Measurements from ENCODE around the gene TCAP. TPM values are rescaled to one million over a fixed set of nuclear protein-coding genes. Genes with fewer than 3 reads are reported as not detected.

TCAP gene
- total and polyA plus RNA-seq, 10 of the 15 experiments (the other 5 are each of a cell fraction or from before 2014, with no cell fraction given) = 0.17 to 1.0 (median 0.36) TPM; not detected in 3

- 40% methylated on average over 6 of the region's 6 CpGs for WGBS (ENCODE audit: insufficient coverage, insufficient replicate concordance, low lambda C conversion rate, missing lambda C conversion rate)
- no peak overlapping the region for H3K27ac ChIP-seq (ENCODE audit: control insufficient read depth, insufficient read depth)
- DNase-seq (ENCODE audit: low read depth, low spot score) (no peak), ATAC-seq (no peak), FAIRE-seq (no peak)
- H2AFZ ChIP-seq (ENCODE audit: control insufficient read depth, low read depth, low read length) = no peak overlapping the region
- H3K27me3 ChIP-seq (replicated peaks in 1 of 2; ENCODE audit: control insufficient read depth in 2 of 2, insufficient read depth in 2 of 2, low read length in 1 of 2) = peaks cover 5 to 6% of the 10 kb centered on the region in 2 experiments
- no TSS peak for BruUV-seq (replicated peaks)
- no peaks in the 10 kb centered on the region for H3K36me3 ChIP-seq (ENCODE audit: control insufficient read depth in 2 of 2, insufficient read depth in 2 of 2, low read length in 1 of 2)
- no peak overlapping the region for H3K4me2 ChIP-seq (ENCODE audit: control insufficient read depth, insufficient read depth)
- H3K4me1 ChIP-seq (ENCODE audit: control insufficient read depth, insufficient read depth, low read length) = peaks cover 3% of the 10 kb centered on the region
- H4K20me1 ChIP-seq (ENCODE audit: control insufficient read depth, insufficient read depth) = no peaks in the 10 kb centered on the region
- H3K9ac ChIP-seq (ENCODE audit: control insufficient read depth, insufficient read depth, low read length) = no peak overlapping the region
- no peak overlapping the region for H3K4me3 ChIP-seq
- H3K9me3 ChIP-seq (replicated peaks; ENCODE audit: control insufficient read depth, insufficient read depth, low read length) = no peaks in the 10 kb centered on the region
- in situ Hi-C loops (cut with MboI) = no loop called here
- CTCF ChIA-PET = interaction anchor here (0.8 to 15.5 kb wide), 7 partner anchors 9 to 215 kb away, joined by 3 to 225 read pairs (median 3); no protein-coding TSS in a partner anchor
- TF ChIP-seq E2F4 (IDR thresholded peaks at IDR 0.05; ENCODE audit: low read depth, low read length) = no peak
- TF ChIP-seq YY1 (IDR thresholded peaks at IDR 0.05; ENCODE audit: low read depth, low read length) = no peak
- no peak for TF ChIP-seq MTA2 (IDR thresholded peaks at IDR 0.05; ENCODE audit: low read depth)
- no peak for TF ChIP-seq WRNIP1 (IDR thresholded peaks at IDR 0.05; ENCODE audit: borderline replicate concordance, low read depth, low read length)
- no peak for TF ChIP-seq RELB (IDR thresholded peaks at IDR 0.05; ENCODE audit: low read depth)
- no peak for TF ChIP-seq DPF2 (IDR thresholded peaks at IDR 0.05)
- no peak for TF ChIP-seq POU2F2 (IDR thresholded peaks at IDR 0.05; ENCODE audit: borderline replicate concordance, low read depth, low read length)
- no peak for TF ChIP-seq SMAD1 (IDR thresholded peaks at IDR 0.05; ENCODE audit: low read depth, partially characterized antibody)
- POLR2A ChIA-PET = interaction anchor here (0.5 to 0.6 kb wide), 2 partner anchors 176 to 203 kb away, joined by 4 to 6 read pairs; no protein-coding TSS in a partner anchor
- SMC1A ChIA-PET (ENCODE audit: uncharacterized antibody, unreplicated experiment) = interaction anchor here (0.9 kb wide), 1 partner anchor 9 kb away, joined by 5 read pairs; no protein-coding TSS in a partner anchor
- intact Hi-C loops (cut with micrococcal nuclease; ENCODE audit: unreplicated experiment) = no loop called here
- RAD21 ChIA-PET (ENCODE audit: unreplicated experiment) = interaction anchor here (1.2 kb wide), 1 partner anchor 10 kb away, joined by 5 read pairs; no protein-coding TSS in a partner anchor
- H3K79me2 ChIP-seq (ENCODE audit: control insufficient read depth, insufficient read depth, low read length) = no peaks in the 10 kb centered on the region
Measured at GRCh38 chr17:39631403-39631802, 33.7 kb upstream of the TCAP start.
